Skin epidermis (tissue), 12 donors: ENCODE measurements around the gene ATP12A.
A peak's percentile ranks its signal among the peaks of the same experiment; 100 is the strongest.

ENCODE experiments used
- H3K27ac ChIP-seq, 21 experiments: fragments of 200-600 bp; sonication (generic) in 11 of 21; one replicate each; pipeline ENCODE4 v1.5.0; 2020; ENCODE audit warnings: mild to moderate bottlenecking in 3 of 21, inconsistent platforms in 2 of 21, moderate library complexity in 2 of 21
- H3K4me3 ChIP-seq, 7 experiments: fragments of 200-600 bp; sonication (generic) in 2 of 7; one replicate each; pipeline ENCODE4 v1.5.0; 2020; ENCODE audit warnings: inconsistent platforms in 2 of 7, mild to moderate bottlenecking in 2 of 7, moderate library complexity in 1 of 7

Gene ATP12A

DNA sequence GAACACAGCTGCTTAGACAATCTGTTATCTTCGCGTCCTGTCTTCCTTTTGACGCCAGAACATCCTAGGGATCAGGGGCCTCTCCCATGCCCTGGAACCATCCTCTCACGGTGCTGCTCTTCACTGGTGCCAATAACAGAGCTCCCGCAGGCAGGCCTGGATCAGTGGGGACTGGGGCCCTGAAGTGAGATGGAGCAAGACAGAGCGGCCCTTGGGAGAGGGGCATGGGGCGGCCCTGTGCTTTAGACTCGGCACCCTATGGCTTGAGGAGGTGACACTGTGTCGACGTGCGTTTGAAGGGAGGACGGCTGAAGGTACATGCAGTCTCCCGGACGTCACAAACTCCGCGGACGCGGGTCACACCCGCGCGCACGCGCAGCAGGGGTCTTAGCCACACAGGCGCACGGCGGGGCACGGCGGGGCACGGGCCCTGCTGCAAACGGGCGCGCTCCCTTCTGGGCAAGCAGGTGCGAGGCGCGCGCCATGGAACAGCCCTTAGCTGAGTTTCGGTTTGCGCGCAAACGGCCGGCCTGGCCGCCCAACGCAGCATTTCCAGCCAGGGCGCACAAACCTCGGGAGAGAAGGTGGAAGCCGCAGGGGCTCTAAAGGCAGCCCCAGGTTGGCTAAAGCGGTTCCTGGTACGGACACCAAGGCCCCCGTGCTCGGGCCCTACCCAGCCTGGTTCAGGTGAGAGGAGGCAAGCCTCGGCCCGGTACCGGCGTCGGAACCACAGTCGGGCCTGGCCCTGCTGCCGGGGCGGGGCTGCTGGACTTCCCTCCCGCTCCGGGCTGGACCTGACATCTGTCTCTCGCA, 67.2 kb downstream of the ATP12A start:
- no peak overlapping the region for H3K27ac ChIP-seq
- H3K4me3 ChIP-seq, result peak overlapping the region in 6 of 7 experiments; percentile 1 to 45 (median 23)

DNA sequence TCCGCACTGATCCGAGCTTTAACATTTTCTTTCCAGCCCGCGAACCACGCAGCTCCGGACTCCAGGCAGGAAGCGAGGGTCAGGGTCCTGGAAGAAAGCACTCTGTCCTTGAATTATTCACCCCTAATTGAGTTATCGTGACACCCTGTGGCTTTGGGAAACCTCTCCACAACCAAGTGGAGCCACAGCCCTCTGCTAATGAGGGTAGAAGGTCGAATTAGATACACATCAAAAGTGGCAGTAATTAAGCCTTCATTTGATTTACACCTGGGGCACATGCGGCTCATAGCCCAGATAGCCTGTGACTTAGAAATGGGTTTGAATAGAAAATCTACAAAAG, 67.8 kb downstream of the ATP12A start:
- Histone ChIP-seq H3K4me3 (peak overlapping the region in 4 of 7 experiments; percentile 12 to 45 (median 32)), H3K27ac (no peak overlapping the region)

DNA sequence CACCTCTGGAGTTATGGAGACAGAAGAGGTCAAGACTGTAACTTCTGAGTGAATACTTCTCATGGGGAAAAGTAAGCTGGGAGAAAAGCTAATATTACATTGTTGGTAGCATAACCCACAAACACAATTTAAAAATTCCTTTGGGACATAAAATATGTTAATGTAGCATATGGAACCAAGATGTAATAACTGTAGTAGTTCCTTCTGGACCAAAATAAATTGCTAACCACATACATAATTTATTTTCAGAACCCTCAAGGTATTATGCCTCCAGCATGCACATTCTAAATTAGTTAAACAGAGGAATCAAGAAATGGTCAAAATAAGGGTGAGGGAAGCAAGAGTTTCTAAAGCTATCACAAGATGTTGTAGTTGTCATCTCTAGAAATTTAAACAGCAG, 79.0 kb downstream of the ATP12A start:
- no peak overlapping the region for H3K27ac ChIP-seq
- no peak overlapping the region for H3K4me3 ChIP-seq
